Activated naive CD8-positive, alpha-beta T cell (primary cell): Measurements from ENCODE around the gene ESM1.
A peak's percentile ranks its signal among the peaks of the same experiment; 100 is the strongest.
"Not testable (repeated sequence)": the region's sequence is repeated elsewhere in the genome, so short reads cannot be mapped to it uniquely, and the experiment has no call there.

Experiments used
- H3K27ac Mint-ChIP-seq: one replicate; pipeline ENCODE4 v1.8.0; 2021; ENCODE audit warnings: mixed read lengths
- H3K27me3 Mint-ChIP-seq: one replicate; pipeline ENCODE4 v1.8.0; 2021; ENCODE audit warnings: mixed read lengths
- H3K36me3 Mint-ChIP-seq: one replicate; pipeline ENCODE4 v1.8.0; 2021; ENCODE audit warnings: mixed read lengths
- H3K4me1 Mint-ChIP-seq: one replicate; pipeline ENCODE4 v1.8.0; 2021; ENCODE audit warnings: low read depth, mixed read lengths
- H3K4me3 Mint-ChIP-seq: one replicate; pipeline ENCODE4 v1.8.0; 2021; ENCODE audit warnings: mild to moderate bottlenecking, mixed read lengths
- H3K9me3 Mint-ChIP-seq: one replicate; pipeline ENCODE4 v1.8.0; 2021; ENCODE audit warnings: low read depth, mixed read lengths

The ESM1 gene

GRCh38 chr5:54985301-54986268 lies at the start of gene ESM1:
ESM1 (minus strand) TSS chr5:54985593; CDS start chr5:54985517, 76 bp downstream.
- Mint-ChIP-seq H3K36me3 (no peaks in the 10 kb centered on the region), H3K4me1 (peaks cover 38% of the 10 kb centered on the region), H3K9me3 (no peaks in the 10 kb centered on the region), H3K27ac (no peak within 1 kb of the TSS), H3K4me3 (peak within 1 kb of the TSS; percentile 41), H3K27me3 (peaks cover 2% of the 10 kb centered on the region)

- H3K27me3 Mint-ChIP-seq, result no peaks in the 10 kb centered on the region
- no peaks in the 10 kb centered on the region for H3K9me3 Mint-ChIP-seq
- H3K4me1 Mint-ChIP-seq, result peaks cover 50% of the 10 kb centered on the region
- no peak overlapping the region for H3K27ac Mint-ChIP-seq
- H3K36me3 Mint-ChIP-seq, result peaks cover 2% of the 10 kb centered on the region
- no peak overlapping the region for H3K4me3 Mint-ChIP-seq
These were observed 48.2 kb upstream of the ESM1 start for GRCh38 chr5:55033568-55033967.

GRCh38 chr5:55031492-55031891 lies 46.1 kb upstream of the ESM1 start:
- Mint-ChIP-seq H3K27me3 (no peaks in the 10 kb centered on the region), H3K4me1 (peaks cover 51% of the 10 kb centered on the region), H3K36me3 (peaks cover 2% of the 10 kb centered on the region), H3K27ac (no peak overlapping the region), H3K4me3 (no peak overlapping the region), H3K9me3 (no peaks in the 10 kb centered on the region)

- Mint-ChIP-seq H3K27me3 (no peaks in the 10 kb centered on the region), H3K9me3 (no peaks in the 10 kb centered on the region), H3K4me3 (no peak overlapping the region), H3K27ac (no peak overlapping the region), H3K36me3 (peaks cover 2% of the 10 kb centered on the region), H3K4me1 (peaks cover 55% of the 10 kb centered on the region)
These were observed 45.4 kb upstream of the ESM1 start for GRCh38 chr5:55030676-55031369.

GRCh38 chr5:55030220-55030619 lies 44.8 kb upstream of the ESM1 start:
- Mint-ChIP-seq H3K4me1 (peaks cover 59% of the 10 kb centered on the region), H3K4me3 (no peak overlapping the region), H3K9me3 (no peaks in the 10 kb centered on the region), H3K27me3 (no peaks in the 10 kb centered on the region), H3K27ac (no peak overlapping the region), H3K36me3 (peaks cover 2% of the 10 kb centered on the region)

GRCh38 chr5:55027595-55027994 lies 42.2 kb upstream of the ESM1 start:
- Mint-ChIP-seq H3K36me3 (peaks cover 2% of the 10 kb centered on the region), H3K27ac (no peak overlapping the region), H3K27me3 (no peaks in the 10 kb centered on the region), H3K9me3 (no peaks in the 10 kb centered on the region), H3K4me3 (peak overlapping the region; percentile 53), H3K4me1 (peaks cover 77% of the 10 kb centered on the region)

GRCh38 chr5:55022450-55022849 lies 37.1 kb upstream of the ESM1 start:
- H3K27me3 Mint-ChIP-seq, result no peaks in the 10 kb centered on the region

GRCh38 chr5:55021821-55022220 lies 36.4 kb upstream of the ESM1 start:
- no peak overlapping the region for H3K27ac Mint-ChIP-seq
- no peaks in the 10 kb centered on the region for H3K27me3 Mint-ChIP-seq
- H3K4me3 Mint-ChIP-seq, result no peak overlapping the region
- H3K36me3 Mint-ChIP-seq, result no peaks in the 10 kb centered on the region
- no peaks in the 10 kb centered on the region for H3K9me3 Mint-ChIP-seq
- peaks cover 47% of the 10 kb centered on the region for H3K4me1 Mint-ChIP-seq

More at GRCh38 chr5:55022450-55022849, 37.1 kb upstream of the ESM1 start:
- Mint-ChIP-seq H3K27ac (peak overlapping the region; percentile 47), H3K4me1 (peaks cover 53% of the 10 kb centered on the region), H3K4me3 (no peak overlapping the region), H3K36me3 (no peaks in the 10 kb centered on the region), H3K9me3 (no peaks in the 10 kb centered on the region)

- H3K4me3 Mint-ChIP-seq, result no peak overlapping the region
- H3K27ac Mint-ChIP-seq, result no peak overlapping the region
- H3K9me3 Mint-ChIP-seq, result no peaks in the 10 kb centered on the region
- H3K27me3 Mint-ChIP-seq, result no peaks in the 10 kb centered on the region
- peaks cover 43% of the 10 kb centered on the region for H3K4me1 Mint-ChIP-seq
- H3K36me3 Mint-ChIP-seq, result no peaks in the 10 kb centered on the region
These were observed 36.0 kb upstream of the ESM1 start for GRCh38 chr5:55021410-55021809.

- peaks cover 19% of the 10 kb centered on the region for H3K9me3 Mint-ChIP-seq
- not testable (repeated sequence) for H3K4me3 Mint-ChIP-seq
These were observed 24.8 kb upstream of the ESM1 start for GRCh38 chr5:55010149-55010548.

GRCh38 chr5:55004729-55005128 lies 19.3 kb upstream of the ESM1 start:
- H3K4me1 Mint-ChIP-seq, result peaks cover 21% of the 10 kb centered on the region
- no peaks in the 10 kb centered on the region for H3K36me3 Mint-ChIP-seq
- H3K27ac Mint-ChIP-seq, result no peak overlapping the region
- H3K27me3 Mint-ChIP-seq, result no peaks in the 10 kb centered on the region
- no peak overlapping the region for H3K4me3 Mint-ChIP-seq
- H3K9me3 Mint-ChIP-seq, result no peaks in the 10 kb centered on the region

More at GRCh38 chr5:55010149-55010548, 24.8 kb upstream of the ESM1 start:
- H3K27me3 Mint-ChIP-seq, H3K36me3 Mint-ChIP-seq, H3K4me1 Mint-ChIP-seq, H3K27ac Mint-ChIP-seq: not testable (repeated sequence)

GRCh38 chr5:55003432-55004065 lies 18.2 kb upstream of the ESM1 start:
- H3K4me3 Mint-ChIP-seq, result no peak overlapping the region
- no peaks in the 10 kb centered on the region for H3K27me3 Mint-ChIP-seq
- no peak overlapping the region for H3K27ac Mint-ChIP-seq
- peaks cover 22% of the 10 kb centered on the region for H3K4me1 Mint-ChIP-seq
- no peaks in the 10 kb centered on the region for H3K36me3 Mint-ChIP-seq
- H3K9me3 Mint-ChIP-seq, result no peaks in the 10 kb centered on the region

GRCh38 chr5:55002166-55002565 lies 16.8 kb upstream of the ESM1 start:
- Mint-ChIP-seq H3K27ac (peak overlapping the region; percentile 18), H3K4me1 (peaks cover 22% of the 10 kb centered on the region)
- H3K36me3 Mint-ChIP-seq, result not testable (repeated sequence)

GRCh38 chr5:54997081-54997480 lies 11.7 kb upstream of the ESM1 start:
- Mint-ChIP-seq H3K9me3 (no peaks in the 10 kb centered on the region), H3K27me3 (no peaks in the 10 kb centered on the region), H3K36me3 (no peaks in the 10 kb centered on the region), H3K4me3 (no peak overlapping the region), H3K4me1 (peaks cover 12% of the 10 kb centered on the region), H3K27ac (no peak overlapping the region)

More at GRCh38 chr5:55002166-55002565, 16.8 kb upstream of the ESM1 start:
- H3K27me3 Mint-ChIP-seq, H3K9me3 Mint-ChIP-seq: not testable (repeated sequence)
- H3K4me3 Mint-ChIP-seq, result peak overlapping the region; percentile 20

- no peaks in the 10 kb centered on the region for H3K9me3 Mint-ChIP-seq
These were observed 11.1 kb upstream of the ESM1 start for GRCh38 chr5:54996466-54996865.

More at GRCh38 chr5:54996466-54996865, 11.1 kb upstream of the ESM1 start:
- Mint-ChIP-seq H3K27me3 (no peaks in the 10 kb centered on the region), H3K4me1 (peaks cover 6% of the 10 kb centered on the region), H3K4me3 (no peak overlapping the region), H3K36me3 (no peaks in the 10 kb centered on the region), H3K27ac (no peak overlapping the region)
